ENCODE results near the gene DDX11. TPM values are rescaled to one million over a fixed set of nuclear protein-coding genes. Genes with fewer than 3 reads are reported as not detected.
"Not testable (repeated sequence)": the region's sequence is repeated elsewhere in the genome, so short reads cannot be mapped to it uniquely, and the experiment has no call there.

The DDX11 gene
- total and polyA plus RNA-seq, 2 of the 4 experiments (the other 2 are of a cell fraction) = 10.8 to 17.6 TPM

DNA sequence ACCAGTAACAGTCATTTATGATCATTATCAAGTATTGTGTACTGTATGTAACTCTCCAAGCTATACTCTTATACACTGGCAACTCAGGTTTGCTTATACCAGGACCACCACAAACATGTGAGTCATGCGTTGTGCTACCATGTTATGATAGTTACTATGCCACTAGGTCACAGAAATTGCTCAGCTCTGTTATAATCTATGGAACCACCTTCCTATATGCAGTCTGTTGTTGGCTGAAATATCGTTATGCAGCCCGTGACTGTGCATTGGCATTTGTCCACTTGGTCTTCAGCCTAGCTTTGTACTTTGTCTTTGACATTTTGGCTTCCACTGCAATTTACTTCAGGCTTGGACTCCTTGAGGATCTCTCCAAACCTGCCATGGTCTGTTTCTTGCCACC is 7.5 kb upstream of the DDX11 start:
- H3K27ac ChIP-seq (ENCODE audit: insufficient read depth, low read length); H3K9me3 ChIP-seq (ENCODE audit: control insufficient read depth, insufficient read depth, low read length); H2BK20ac ChIP-seq (ENCODE audit: low read depth, low read length); H3K14ac ChIP-seq (replicated peaks; ENCODE audit: low read depth, low read length); H4K8ac ChIP-seq (ENCODE audit: low read depth in 2 of 2, low read length in 2 of 2); H2AFZ ChIP-seq (replicated peaks; ENCODE audit: low read length, poor library complexity); H4K91ac ChIP-seq (ENCODE audit: insufficient read depth, low read depth, low read length); H3K4me2 ChIP-seq (ENCODE audit: low read depth, low read length); H3K79me1 ChIP-seq (ENCODE audit: low read depth in 1 of 2, low read length in 2 of 2); H3K9ac ChIP-seq (ENCODE audit: low read depth, low read length); H3K4ac ChIP-seq (ENCODE audit: low read depth, low read length); H3K27me3 ChIP-seq (ENCODE audit: control insufficient read depth, insufficient read depth, low read length); H2BK15ac ChIP-seq (ENCODE audit: low read depth, low read length); intact Hi-C loops (cut with micrococcal nuclease); H3K18ac ChIP-seq (ENCODE audit: low read depth, low read length); H3K4me3 ChIP-seq (ENCODE audit: insufficient read depth, low read depth, low read length); CTCF ChIA-PET; H4K5ac ChIP-seq (ENCODE audit: low read depth, low read length); H2BK120ac ChIP-seq (ENCODE audit: low read depth, low read length); H3K9me1 ChIP-seq (ENCODE audit: insufficient read depth, low read length); in situ Hi-C loops (cut with MboI; ENCODE audit: low sequenced_read_pairs); H2AK5ac ChIP-seq (ENCODE audit: low read depth, low read length); H4K20me1 ChIP-seq (ENCODE audit: insufficient read depth, low read length); POLR2A ChIA-PET (ENCODE audit: unreplicated experiment); H2BK5ac ChIP-seq (ENCODE audit: low read depth, low read length, poor library complexity, severe bottlenecking); H3K36me3 ChIP-seq (ENCODE audit: control insufficient read depth, insufficient read depth, low read length); H3K23ac ChIP-seq (ENCODE audit: low read depth, low read length); H2AK9ac ChIP-seq (replicated peaks; ENCODE audit: low read depth, low read length, poor library complexity); DNase-seq; H3K56ac ChIP-seq (ENCODE audit: extremely low read depth, insufficient read depth, low read length); ATAC-seq (ENCODE audit: low read depth); BruUV-seq (replicated peaks); H3K4me1 ChIP-seq (ENCODE audit: control insufficient read depth, insufficient read depth, low read length); dilution Hi-C loops (cut with HindIII; ENCODE audit: low sequenced_read_pairs, unreplicated experiment): not testable (repeated sequence)
- WGBS, 2 experiments (ENCODE audit: extremely low coverage in 2 of 2, insufficient read length in 1 of 2) = no CpG with 5 or more reads among the region's 3 CpGs

DNA sequence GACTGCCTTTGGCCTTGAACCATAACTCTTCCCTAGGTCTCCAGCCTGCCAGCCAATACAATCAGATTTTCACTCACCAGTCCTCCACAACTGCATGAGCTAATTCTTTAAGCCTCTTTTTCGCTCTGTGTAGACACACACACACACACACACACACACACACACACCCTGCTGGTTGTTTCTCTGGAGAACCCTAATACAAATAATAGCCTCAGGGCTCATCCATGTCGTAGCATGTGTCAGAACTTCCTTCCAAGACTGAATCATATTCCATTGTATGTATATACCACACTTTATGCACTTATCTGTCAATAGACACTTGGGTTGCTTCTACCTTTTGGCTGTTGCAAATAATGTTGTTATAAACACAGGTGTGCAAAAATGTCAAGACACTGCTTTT is 6.0 kb upstream of the DDX11 start:
- not testable (repeated sequence) for H4K5ac ChIP-seq (ENCODE audit: low read depth, low read length)

More for the DNA sequence above, 6.0 kb upstream of the DDX11 start:
- H3K56ac ChIP-seq (ENCODE audit: extremely low read depth, insufficient read depth, low read length); H3K27me3 ChIP-seq (ENCODE audit: control insufficient read depth, insufficient read depth, low read length); H3K14ac ChIP-seq (replicated peaks; ENCODE audit: low read depth, low read length); dilution Hi-C loops (cut with HindIII; ENCODE audit: low sequenced_read_pairs, unreplicated experiment); H3K36me3 ChIP-seq (ENCODE audit: control insufficient read depth, insufficient read depth, low read length); H4K8ac ChIP-seq (ENCODE audit: low read depth in 2 of 2, low read length in 2 of 2); DNase-seq; H3K4me1 ChIP-seq (ENCODE audit: control insufficient read depth, insufficient read depth, low read length); BruUV-seq (replicated peaks); CTCF ChIA-PET; H3K27ac ChIP-seq (ENCODE audit: insufficient read depth, low read length); H2BK15ac ChIP-seq (ENCODE audit: low read depth, low read length); H2AK9ac ChIP-seq (replicated peaks; ENCODE audit: low read depth, low read length, poor library complexity); H3K9me1 ChIP-seq (ENCODE audit: insufficient read depth, low read length); H3K23ac ChIP-seq (ENCODE audit: low read depth, low read length); H3K79me1 ChIP-seq (ENCODE audit: low read depth in 1 of 2, low read length in 2 of 2); H2AK5ac ChIP-seq (ENCODE audit: low read depth, low read length); H3K4me2 ChIP-seq (ENCODE audit: low read depth, low read length); H3K4me3 ChIP-seq (ENCODE audit: insufficient read depth, low read depth, low read length); H2BK5ac ChIP-seq (ENCODE audit: low read depth, low read length, poor library complexity, severe bottlenecking); ATAC-seq (ENCODE audit: low read depth); H2AFZ ChIP-seq (replicated peaks; ENCODE audit: low read length, poor library complexity); H4K20me1 ChIP-seq (ENCODE audit: insufficient read depth, low read length); H3K4ac ChIP-seq (ENCODE audit: low read depth, low read length); intact Hi-C loops (cut with micrococcal nuclease); H2BK20ac ChIP-seq (ENCODE audit: low read depth, low read length); H3K9me3 ChIP-seq (ENCODE audit: control insufficient read depth, insufficient read depth, low read length); H2BK120ac ChIP-seq (ENCODE audit: low read depth, low read length); H3K18ac ChIP-seq (ENCODE audit: low read depth, low read length); H4K91ac ChIP-seq (ENCODE audit: insufficient read depth, low read depth, low read length); in situ Hi-C loops (cut with MboI; ENCODE audit: low sequenced_read_pairs); H3K9ac ChIP-seq (ENCODE audit: low read depth, low read length); POLR2A ChIA-PET (ENCODE audit: unreplicated experiment): not testable (repeated sequence)
- WGBS, 2 experiments (ENCODE audit: extremely low coverage in 2 of 2, insufficient read length in 1 of 2) = no CpG with 5 or more reads among the region's 2 CpGs

Data from IMR-90 (cell line).